Stomach (tissue), 4 donors: ENCODE data around the gene KIF6.

Experiments used
- CTCF ChIP-seq, 7 experiments: fragments of 450-650 bp in 4 of 7; fragments of 200-600 bp in 3 of 7; sonication (generic) in 3 of 7; IDR thresholded peaks; one replicate each; pipeline ENCODE4 v1.5.1; 2016 to 2019; ENCODE audit warnings: antibody characterized with exemption in 7 of 7, control low read depth in 2 of 7, mild to moderate bottlenecking in 1 of 7
- EP300 ChIP-seq: sonication (generic); formaldehyde crosslinking; IDR thresholded peaks from one replicate; pipeline ENCODE4 v1.6.1; 2017; ENCODE audit warnings: antibody characterized with exemption
- POLR2A ChIP-seq, 4 donors: fragments of 450-650 bp; IDR thresholded peaks; one replicate each; pipeline ENCODE4 v1.6.1; 2016; ENCODE audit warnings: antibody characterized with exemption in 4 of 4, control low read depth in 2 of 4, mild to moderate bottlenecking in 1 of 4, moderate library complexity in 1 of 4
- POLR2AphosphoS5 ChIP-seq, 3 donors: sonication (generic); formaldehyde crosslinking; IDR thresholded peaks; one replicate each; pipeline ENCODE4 v1.6.1; 2016; ENCODE audit warnings: antibody characterized with exemption in 3 of 3

DNA sequence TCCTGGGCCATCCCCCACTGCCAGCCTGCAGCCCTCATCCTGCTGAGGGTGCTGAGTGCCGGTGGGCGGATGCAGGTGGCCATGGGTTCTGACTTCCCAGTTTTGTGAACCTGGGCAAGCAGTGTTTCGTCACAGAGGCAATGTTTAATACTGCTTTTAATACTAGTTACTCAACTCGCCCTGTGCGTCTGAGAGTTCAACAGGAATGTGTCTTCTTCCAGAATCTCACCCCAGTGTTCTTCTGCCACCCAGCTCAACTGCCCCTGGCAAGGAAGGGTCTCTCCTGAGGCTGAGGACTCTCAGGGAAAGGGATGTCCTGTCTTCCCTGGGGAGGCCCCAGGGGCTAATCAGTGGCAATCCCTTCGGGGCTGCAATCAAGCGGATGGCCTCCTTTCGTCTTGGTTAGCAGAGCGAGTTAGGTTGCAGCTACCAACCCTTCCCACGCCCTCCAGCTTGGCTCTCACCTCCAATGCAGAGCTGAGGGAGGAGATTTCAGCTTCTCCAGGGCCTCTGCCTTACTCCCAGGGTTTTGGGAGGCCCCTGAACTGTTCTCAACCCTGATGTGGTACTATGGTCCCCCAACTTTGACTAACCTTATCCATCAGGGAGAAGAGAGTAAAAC lies 404.7 kb downstream of the KIF6 start:
- TF ChIP-seq CTCF (IDR thresholded peaks at IDR 0.05), result no peak
- no peak for TF ChIP-seq EP300
- TF ChIP-seq POLR2AphosphoS5 (IDR thresholded peaks at IDR 0.05), result no peak
- TF ChIP-seq POLR2A (IDR thresholded peaks at IDR 0.05), result no peak
